Measurements from ENCODE around the gene FLCN. TPM values are rescaled to one million over a fixed set of nuclear protein-coding genes. Genes with fewer than 3 reads are reported as not detected.

The FLCN gene
- total RNA-seq, 1 experiment from 2014 or later = 38.8 TPM

- no TSS peak for BruUV-seq (replicated peaks)
- H3F3A ChIP-seq (ENCODE audit: insufficient read depth, low read depth) = peaks cover 76% of the 10 kb centered on the region
- DNase-seq = no peak
- no peaks in the 10 kb centered on the region for H3K27me3 ChIP-seq (ENCODE audit: insufficient read depth, low read depth)
- H3K27ac ChIP-seq = no peak overlapping the region
- no peak overlapping the region for H2AFZ ChIP-seq
- H3K36me3 ChIP-seq (ENCODE audit: low read depth) = peaks cover 69% of the 10 kb centered on the region
- no peaks in the 10 kb centered on the region for H3K9me3 ChIP-seq (ENCODE audit: insufficient read depth, low read depth)
- H3K4me2 ChIP-seq = no peak overlapping the region
- no peaks in the 10 kb centered on the region for H3K9me2 ChIP-seq (ENCODE audit: insufficient read depth)
- H3K4me3 ChIP-seq = no peak overlapping the region
- H3K79me2 ChIP-seq (ENCODE audit: low read depth) = no peaks in the 10 kb centered on the region
- ChIA-PET POLR2A (ENCODE audit: unreplicated experiment) (no interaction called here), CTCF (no interaction called here)
- peaks cover 42% of the 10 kb centered on the region for H4K20me1 ChIP-seq (ENCODE audit: insufficient read depth)
- no peak for TF ChIP-seq EZH2 (IDR thresholded peaks at IDR 0.05; ENCODE audit: low read depth)
- H3K4me1 ChIP-seq (replicated peaks; ENCODE audit: insufficient read depth) = no peaks in the 10 kb centered on the region
- intact Hi-C loops (cut with micrococcal nuclease; ENCODE audit: unreplicated experiment) = no loop called here
These were observed 60.6 kb downstream of the FLCN start for GRCh38 chr17:17176341-17176740.

- Histone ChIP-seq H3K4me2 (no peak overlapping the region), H3F3A (ENCODE audit: insufficient read depth, low read depth) (peaks cover 75% of the 10 kb centered on the region), H4K20me1 (ENCODE audit: insufficient read depth) (peaks cover 42% of the 10 kb centered on the region), H3K79me2 (ENCODE audit: low read depth) (no peaks in the 10 kb centered on the region), H2AFZ (no peak overlapping the region), H3K9me2 (ENCODE audit: insufficient read depth) (no peaks in the 10 kb centered on the region), H3K27ac (no peak overlapping the region), H3K4me1 (replicated peaks; ENCODE audit: insufficient read depth) (no peaks in the 10 kb centered on the region), H3K36me3 (ENCODE audit: low read depth) (peaks cover 68% of the 10 kb centered on the region), H3K4me3 (no peak overlapping the region), H3K27me3 (ENCODE audit: insufficient read depth, low read depth) (no peaks in the 10 kb centered on the region), H3K9me3 (ENCODE audit: insufficient read depth, low read depth) (no peaks in the 10 kb centered on the region)
- BruUV-seq (replicated peaks) = no TSS peak
- CTCF ChIA-PET = no interaction called here
- intact Hi-C loops (cut with micrococcal nuclease; ENCODE audit: unreplicated experiment) = no loop called here
- POLR2A ChIA-PET (ENCODE audit: unreplicated experiment) = no interaction called here
- no peak for TF ChIP-seq EZH2 (IDR thresholded peaks at IDR 0.05; ENCODE audit: low read depth)
- TF ChIP-seq CTCF (conservative IDR thresholded peaks at IDR 0.05) = no peak
- DNase-seq = no peak
These were observed 61.1 kb downstream of the FLCN start for GRCh38 chr17:17175917-17176316.

GRCh38 chr17:17175340-17175739, 61.6 kb downstream of the FLCN start:
- Histone ChIP-seq H3K9me3 (ENCODE audit: insufficient read depth, low read depth) (no peaks in the 10 kb centered on the region), H2AFZ (no peak overlapping the region), H3K27me3 (ENCODE audit: insufficient read depth, low read depth) (no peaks in the 10 kb centered on the region), H3K4me2 (no peak overlapping the region), H3K79me2 (ENCODE audit: low read depth) (no peaks in the 10 kb centered on the region), H4K20me1 (ENCODE audit: insufficient read depth) (peaks cover 42% of the 10 kb centered on the region), H3K36me3 (ENCODE audit: low read depth) (peaks cover 69% of the 10 kb centered on the region), H3K9me2 (ENCODE audit: insufficient read depth) (no peaks in the 10 kb centered on the region), H3K27ac (no peak overlapping the region), H3K4me3 (no peak overlapping the region), H3K4me1 (replicated peaks; ENCODE audit: insufficient read depth) (no peaks in the 10 kb centered on the region), H3F3A (ENCODE audit: insufficient read depth, low read depth) (peaks cover 72% of the 10 kb centered on the region)
- POLR2A ChIA-PET (ENCODE audit: unreplicated experiment) = interaction anchor here (0.8 kb wide), 1 partner anchor 56 kb away, joined by 3 read pairs; no protein-coding TSS in a partner anchor
- no peak for DNase-seq
- TF ChIP-seq CTCF (conservative IDR thresholded peaks at IDR 0.05) (no peak), EZH2 (IDR thresholded peaks at IDR 0.05; ENCODE audit: low read depth) (no peak)
- intact Hi-C loops (cut with micrococcal nuclease; ENCODE audit: unreplicated experiment) = no loop called here
- no TSS peak for BruUV-seq (replicated peaks)
- CTCF ChIA-PET = no interaction called here

GRCh38 chr17:17173921-17174320, 63.0 kb downstream of the FLCN start:
- BruUV-seq (replicated peaks) = no TSS peak
- H3K36me3 ChIP-seq (ENCODE audit: low read depth) = peaks cover 72% of the 10 kb centered on the region

More at GRCh38 chr17:17173921-17174320, 63.0 kb downstream of the FLCN start:
- CTCF ChIA-PET = no interaction called here
- no peaks in the 10 kb centered on the region for H3K9me2 ChIP-seq (ENCODE audit: insufficient read depth)
- no peaks in the 10 kb centered on the region for H3K4me1 ChIP-seq (replicated peaks; ENCODE audit: insufficient read depth)
- H2AFZ ChIP-seq = no peak overlapping the region
- POLR2A ChIA-PET (ENCODE audit: unreplicated experiment) = no interaction called here
- H3K4me3 ChIP-seq = no peak overlapping the region
- H3F3A ChIP-seq (ENCODE audit: insufficient read depth, low read depth) = peaks cover 68% of the 10 kb centered on the region
- no peaks in the 10 kb centered on the region for H3K27me3 ChIP-seq (ENCODE audit: insufficient read depth, low read depth)
- TF ChIP-seq EZH2 (IDR thresholded peaks at IDR 0.05; ENCODE audit: low read depth) (no peak), CTCF (conservative IDR thresholded peaks at IDR 0.05) (no peak)
- peaks cover 41% of the 10 kb centered on the region for H4K20me1 ChIP-seq (ENCODE audit: insufficient read depth)
- intact Hi-C loops (cut with micrococcal nuclease; ENCODE audit: unreplicated experiment) = no loop called here
- no peak overlapping the region for H3K4me2 ChIP-seq
- H3K9me3 ChIP-seq (ENCODE audit: insufficient read depth, low read depth) = no peaks in the 10 kb centered on the region
- no peak for DNase-seq
- no peaks in the 10 kb centered on the region for H3K79me2 ChIP-seq (ENCODE audit: low read depth)
- H3K27ac ChIP-seq = no peak overlapping the region

Data from PC-9 (cell line).